Measurements from ENCODE around the gene RPTOR. TPM values are rescaled to one million over a fixed set of nuclear protein-coding genes. Genes with fewer than 3 reads are reported as not detected.
A peak's percentile ranks its signal among the peaks of the same experiment; 100 is the strongest.

The RPTOR gene
- total RNA-seq, 4 donors from 2014 or later = 34.1 to 65.8 (median 43.6) TPM

- TF ChIP-seq POLR2A (IDR thresholded peaks at IDR 0.05; ENCODE audit: low read depth) (no peak), POLR2AphosphoS5 (IDR thresholded peaks at IDR 0.05) (no peak), CTCF (IDR thresholded peaks at IDR 0.05) (no peak), EP300 (IDR thresholded peaks at IDR 0.05) (no peak)
- Histone ChIP-seq H3K36me3 (peaks cover 4 to 59% (median 49%) of the 10 kb centered on the region in 4 donors), H3K4me1 (peaks cover 23 to 76% (median 68%) of the 10 kb centered on the region in 4 donors), H3K9me3 (no peaks in the 10 kb centered on the region), H3K4me3 (no peak overlapping the region), H3K27me3 (no peaks in the 10 kb centered on the region), H3K27ac (replicated peaks in 1 of 4) (peak overlapping the region in 2 of 4 donors; percentile 32 to 74)
- WGBS = 98% methylated on average over 8 of the region's 8 CpGs
- no peak for DNase-seq (ENCODE audit: extremely low spot score)
- intact Hi-C loops (cut with DNase I) = no loop called here
Observed at GRCh38 chr17:80946449-80946848, 401.8 kb downstream of the RPTOR start.

GRCh38 chr17:80947200-80947940 is 402.7 kb downstream of the RPTOR start:
- H3K27ac ChIP-seq (replicated peaks in 1 of 4) = peak overlapping the region in 3 of 4 donors; percentile 32 to 74 (median 71)
- no peaks in the 10 kb centered on the region for H3K9me3 ChIP-seq
- no peaks in the 10 kb centered on the region for H3K27me3 ChIP-seq
- H3K4me3 ChIP-seq = no peak overlapping the region
- TF ChIP-seq POLR2A (IDR thresholded peaks at IDR 0.05; ENCODE audit: low read depth) = no peak
- no peak for TF ChIP-seq POLR2AphosphoS5 (IDR thresholded peaks at IDR 0.05)
- TF ChIP-seq CTCF (IDR thresholded peaks at IDR 0.05) = no peak
- TF ChIP-seq EP300 (IDR thresholded peaks at IDR 0.05) = no peak
- intact Hi-C loops (cut with DNase I) = no loop called here
- H3K4me1 ChIP-seq = peaks cover 14 to 75% (median 60%) of the 10 kb centered on the region in 4 donors
- 96% methylated on average over 21 of the region's 21 CpGs for WGBS
- H3K36me3 ChIP-seq = peaks cover 4 to 68% (median 55%) of the 10 kb centered on the region in 4 donors
- no peak for DNase-seq (ENCODE audit: extremely low spot score)

- WGBS = 77% methylated on average over 46 of the region's 48 CpGs
- H3K36me3 ChIP-seq = peaks cover 4 to 75% (median 52%) of the 10 kb centered on the region in 4 donors
Observed at GRCh38 chr17:80948019-80948975, 403.7 kb downstream of the RPTOR start.

GRCh38 chr17:80948976-80949450 is 404.4 kb downstream of the RPTOR start:
- Histone ChIP-seq H3K4me3 (peak overlapping the region in 2 of 4 donors; percentile 13 to 25), H3K27me3 (no peaks in the 10 kb centered on the region), H3K36me3 (peaks cover 4 to 82% (median 55%) of the 10 kb centered on the region in 4 donors), H3K4me1 (peaks cover 0 to 59% (median 44%) of the 10 kb centered on the region in 4 donors), H3K9me3 (no peaks in the 10 kb centered on the region), H3K27ac (replicated peaks in 1 of 4) (peak overlapping the region; percentile 20 to 80 (median 72))
- DNase-seq (ENCODE audit: extremely low spot score) = no peak
- 68% methylated on average over 9 of the region's 16 CpGs for WGBS
- TF ChIP-seq POLR2A (IDR thresholded peaks at IDR 0.05; ENCODE audit: low read depth) (no peak), EP300 (IDR thresholded peaks at IDR 0.05) (no peak), CTCF (IDR thresholded peaks at IDR 0.05) (no peak), POLR2AphosphoS5 (IDR thresholded peaks at IDR 0.05) (no peak)
- intact Hi-C loops (cut with DNase I) = no loop called here

More at GRCh38 chr17:80948019-80948975, 403.7 kb downstream of the RPTOR start:
- Histone ChIP-seq H3K4me3 (peak overlapping the region in 2 of 4 donors; percentile 13 to 25), H3K27ac (replicated peaks in 1 of 4) (peak overlapping the region; percentile 20 to 80 (median 72)), H3K4me1 (peaks cover 5 to 66% (median 51%) of the 10 kb centered on the region in 4 donors), H3K27me3 (no peaks in the 10 kb centered on the region), H3K9me3 (no peaks in the 10 kb centered on the region)
- intact Hi-C loops (cut with DNase I) = no loop called here
- no peak for TF ChIP-seq POLR2AphosphoS5 (IDR thresholded peaks at IDR 0.05)
- peak in 1 of 3 experiments; percentile 9 for TF ChIP-seq CTCF (IDR thresholded peaks at IDR 0.05)
- TF ChIP-seq POLR2A (IDR thresholded peaks at IDR 0.05; ENCODE audit: low read depth) = no peak
- no peak for DNase-seq (ENCODE audit: extremely low spot score)

All from esophagus muscularis mucosa (tissue), 4 donors.